H9 (cell line): ENCODE results near the gene AMMECR1L. TPM values are rescaled to one million over a fixed set of nuclear protein-coding genes. Genes with fewer than 3 reads are reported as not detected.

Experiments used
- DNase-seq: peaks from one replicate; pipeline ENCODE4 v3.0.0-alpha.2; 2017
- H2AFZ ChIP-seq: one replicate; pipeline ENCODE4 v1.6.1; 2013; ENCODE audit warnings: mild to moderate bottlenecking, low read length, control low read depth, moderate library complexity
- H2AK5ac ChIP-seq: 2 replicates; pipeline ENCODE4 v1.6.1; 2013; ENCODE audit warnings: low read length, control low read depth, mixed read lengths; ENCODE audit not compliant: insufficient read length
- H2BK120ac ChIP-seq: one replicate; pipeline ENCODE4 v1.6.1; 2013; ENCODE audit warnings: low read depth, mild to moderate bottlenecking, low read length, control low read depth, inconsistent platforms; ENCODE audit not compliant: poor library complexity, severe bottlenecking
- H2BK12ac ChIP-seq: 2 replicates; pipeline ENCODE4 v1.6.1; 2013; ENCODE audit warnings: low read length, control low read depth, mixed read lengths, low read depth; ENCODE audit not compliant: insufficient read length
- H2BK15ac ChIP-seq: 2 replicates; pipeline ENCODE4 v1.6.1; 2013; ENCODE audit warnings: low read depth, low read length, control low read depth
- H2BK20ac ChIP-seq: one replicate; pipeline ENCODE4 v1.6.1; 2013; ENCODE audit warnings: low read depth, mild to moderate bottlenecking, low read length, control low read depth, inconsistent platforms; ENCODE audit not compliant: poor library complexity, severe bottlenecking
- H2BK5ac ChIP-seq: 2 replicates; pipeline ENCODE4 v1.6.1; 2013; ENCODE audit warnings: low read length, control low read depth, mixed read lengths; ENCODE audit not compliant: insufficient read length
- H3K14ac ChIP-seq: 2 replicates; pipeline ENCODE4 v1.6.1; 2013; ENCODE audit warnings: low read length, control low read depth; ENCODE audit not compliant: insufficient read depth
- H3K18ac ChIP-seq: 2 replicates; pipeline ENCODE4 v1.6.1; 2013; ENCODE audit warnings: low read depth, mild to moderate bottlenecking, mixed read lengths, low read length, control low read depth; ENCODE audit not compliant: insufficient read length
- H3K23ac ChIP-seq: 2 replicates; pipeline ENCODE4 v1.6.1; 2013; ENCODE audit warnings: low read length, control low read depth, mixed read lengths, low read depth; ENCODE audit not compliant: insufficient read length
- H3K23me2 ChIP-seq: 2 replicates; pipeline ENCODE4 v1.6.1; 2013; ENCODE audit warnings: low read depth, mild to moderate bottlenecking, mixed read lengths, low read length, control low read depth; ENCODE audit not compliant: insufficient read length, poor library complexity, severe bottlenecking
- H3K27ac ChIP-seq: 2 replicates; pipeline ENCODE4 v1.5.1; 2013; ENCODE audit warnings: low read length, control low read depth, mixed read lengths, low read depth; ENCODE audit not compliant: insufficient read length
- H3K27me3 ChIP-seq: 2 replicates; pipeline ENCODE4 v1.6.1; 2013; ENCODE audit warnings: low read length, control low read depth, inconsistent platforms; ENCODE audit not compliant: insufficient read depth
- H3K4ac ChIP-seq: 2 replicates; pipeline ENCODE4 v1.6.1; 2013; ENCODE audit warnings: low read depth, mild to moderate bottlenecking, control low read depth, inconsistent platforms, low read length, moderate library complexity
- H3K4me1 ChIP-seq: 2 replicates; pipeline ENCODE4 v1.6.1; 2013; ENCODE audit warnings: low read length, control low read depth, inconsistent platforms; ENCODE audit not compliant: insufficient read depth
- H3K4me2 ChIP-seq: 2 replicates; pipeline ENCODE4 v1.6.1; 2013; ENCODE audit warnings: low read length, control low read depth, mixed read lengths; ENCODE audit not compliant: insufficient read length, insufficient read depth
- H3K56ac ChIP-seq: 2 replicates; pipeline ENCODE4 v1.6.1; 2013; ENCODE audit warnings: low read depth, mild to moderate bottlenecking, mixed read lengths, low read length, control low read depth; ENCODE audit not compliant: insufficient read length
- H3K79me1 ChIP-seq: 2 replicates; pipeline ENCODE4 v1.6.1; 2013; ENCODE audit warnings: low read depth, mild to moderate bottlenecking, moderate library complexity, low read length, control low read depth, inconsistent platforms; ENCODE audit not compliant: insufficient read depth, poor library complexity, severe bottlenecking
- H3K79me2 ChIP-seq: 2 replicates; pipeline ENCODE4 v1.6.1; 2013; ENCODE audit warnings: low read length, control low read depth, inconsistent platforms; ENCODE audit not compliant: insufficient read depth
- H3K9ac ChIP-seq: 2 replicates; pipeline ENCODE4 v1.6.1; 2013; ENCODE audit warnings: low read length, control low read depth, mixed read lengths; ENCODE audit not compliant: insufficient read length; ENCODE audit errors: extremely low read depth
- H3K9me3 ChIP-seq: one replicate; pipeline ENCODE4 v1.6.1; 2013; ENCODE audit warnings: low read depth, low read length, inconsistent platforms; ENCODE audit not compliant: control insufficient read depth
- H3T11ph ChIP-seq: one replicate; pipeline ENCODE4 v1.6.1; 2013; ENCODE audit warnings: mild to moderate bottlenecking, low read length, control low read depth, inconsistent platforms
- H4K20me1 ChIP-seq: one replicate; pipeline ENCODE4 v1.6.1; 2013; ENCODE audit not compliant: control insufficient read depth, insufficient read length, insufficient read depth
- H4K5ac ChIP-seq: 2 replicates; pipeline ENCODE4 v1.6.1; 2013; ENCODE audit warnings: low read depth, mild to moderate bottlenecking, mixed read lengths, low read length, control low read depth; ENCODE audit not compliant: insufficient read length
- H4K8ac ChIP-seq: replicated peaks from 2 replicates; pipeline ENCODE4 v1.6.1; 2013; ENCODE audit warnings: low read length, control low read depth, mixed read lengths, low read depth; ENCODE audit not compliant: insufficient read length
- H4K91ac ChIP-seq: 2 replicates; pipeline ENCODE4 v1.6.1; 2013; ENCODE audit warnings: low read depth, mild to moderate bottlenecking, moderate library complexity, mixed read lengths, low read length, control low read depth; ENCODE audit not compliant: insufficient read length
- H3K27ac Mint-ChIP-seq, 3 experiments: 2 replicates in 2 of 3; 3 replicates in 1 of 3; pipeline ENCODE4 v1.8.0; 2020 to 2021; ENCODE audit warnings: mixed read lengths in 3 of 3, mild to moderate bottlenecking in 1 of 3, moderate library complexity in 1 of 3
- H3K27me3 Mint-ChIP-seq: 2 replicates; pipeline ENCODE4 v1.8.0; 2021; ENCODE audit warnings: low read depth, mild to moderate bottlenecking, moderate library complexity, mixed read lengths
- H3K36me3 Mint-ChIP-seq, 3 experiments: 2 replicates in 2 of 3; 3 replicates in 1 of 3; pipeline ENCODE4 v1.8.0; 2020 to 2021; ENCODE audit warnings: low read depth in 3 of 3, mixed read lengths in 3 of 3; ENCODE audit not compliant: insufficient read depth in 1 of 3
- H3K4me1 Mint-ChIP-seq, 2 experiments: 2 replicates each; pipeline ENCODE4 v1.8.0; 2020; ENCODE audit warnings: mixed read lengths in 2 of 2
- H3K4me3 Mint-ChIP-seq, 2 experiments: 2 replicates in 1 of 2; 3 replicates in 1 of 2; pipeline ENCODE4 v1.8.0; 2020 to 2021; ENCODE audit warnings: mild to moderate bottlenecking in 2 of 2, mixed read lengths in 2 of 2, moderate library complexity in 1 of 2
- H3K9me3 Mint-ChIP-seq, 2 experiments: 2 replicates in 1 of 2; 3 replicates in 1 of 2; pipeline ENCODE4 v1.8.0; 2020; ENCODE audit warnings: mild to moderate bottlenecking in 2 of 2, mixed read lengths in 2 of 2, moderate library complexity in 1 of 2
- WGBS: extraction: QIAGEN DNeasy Blood & Tissue Kit; methylation state at CpG from one replicate; pipeline ENCODE4 v1.1.7; 2013; ENCODE audit warnings: missing lambda C conversion rate, low lambda C conversion rate, mixed read lengths; ENCODE audit not compliant: insufficient read length; ENCODE audit errors: extremely low coverage; 5-methylcytosine and 5-hydroxymethylcytosine counted together
- total RNA-seq: library from RNA; stranded (reverse); gene quantifications from 2 replicates; pipeline ENCODE4 v1.2.1, GENCODE V29; 2021
- TF ChIP-seq, protein P1 (sequence below): fragments of 200-600 bp; sonication (generic); conservative IDR thresholded peaks from 3 replicates; pipeline ENCODE4 v1.8.0; 2021; ENCODE audit warnings: antibody characterized with exemption, mild to moderate bottlenecking

The AMMECR1L gene
- total RNA-seq, 1 experiment from 2014 or later = 20.0 TPM

DNA sequence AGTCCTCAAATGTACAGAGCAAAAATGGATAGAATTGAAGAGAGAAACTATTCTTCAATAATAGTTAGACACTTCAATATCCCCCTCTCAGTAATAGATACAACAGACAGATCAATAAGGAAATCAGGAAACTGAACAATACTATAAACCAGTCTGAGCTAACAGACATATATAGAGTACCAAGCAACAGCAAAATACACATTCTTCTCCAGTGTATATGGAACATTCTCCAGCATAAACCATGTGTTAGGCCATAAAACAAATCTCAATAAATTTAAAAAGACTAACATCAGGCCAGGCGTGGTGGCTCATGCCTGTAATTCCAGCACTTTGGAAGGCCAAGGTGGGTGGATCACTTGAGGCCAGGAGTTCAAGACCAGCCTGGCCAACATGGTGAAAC is 43.7 kb upstream of the AMMECR1L start:
- no peak overlapping the region for H3K27ac Mint-ChIP-seq
- Histone ChIP-seq H4K20me1 (no peaks in the 10 kb centered on the region), H2BK120ac (no peak overlapping the region), H2AK5ac (no peak overlapping the region), H2BK20ac (no peak overlapping the region), H4K8ac (no peak overlapping the region), H3K4me2 (no peak overlapping the region), H3K56ac (no peak overlapping the region), H3K23ac (no peak overlapping the region), H3K27me3 (no peaks in the 10 kb centered on the region), H3K4me1 (no peaks in the 10 kb centered on the region), H2BK12ac (no peak overlapping the region), H3K79me1 (no peaks in the 10 kb centered on the region), H3K9me3 (no peaks in the 10 kb centered on the region), H4K91ac (no peak overlapping the region), H2BK5ac (no peak overlapping the region), H2BK15ac (no peak overlapping the region), H3K18ac (no peak overlapping the region), H3K79me2 (no peaks in the 10 kb centered on the region), H4K5ac (no peak overlapping the region), H3K14ac (no peak overlapping the region), H3K4ac (no peak overlapping the region), H3K9ac (no peak overlapping the region), H3K27ac (no peak overlapping the region), H3K23me2 (no peaks in the 10 kb centered on the region), H3T11ph (no peak overlapping the region), H2AFZ (no peak overlapping the region)
- no peak overlapping the region for H3K4me3 Mint-ChIP-seq
- H3K36me3 Mint-ChIP-seq = no peaks in the 10 kb centered on the region
- no peak for DNase-seq
- WGBS = no CpG with 5 or more reads among the region's 1 CpG
- no peaks in the 10 kb centered on the region; the same call in 1 of the 2 replicates for H3K27me3 Mint-ChIP-seq
- H3K9me3 Mint-ChIP-seq = no peaks in the 10 kb centered on the region
- 0 out of 4 replicates have a peak, but pooled peaks cover 0 to 8% of the 10 kb centered on the region in 2 experiments for H3K4me1 Mint-ChIP-seq
- TF ChIP-seq, protein P1, sequence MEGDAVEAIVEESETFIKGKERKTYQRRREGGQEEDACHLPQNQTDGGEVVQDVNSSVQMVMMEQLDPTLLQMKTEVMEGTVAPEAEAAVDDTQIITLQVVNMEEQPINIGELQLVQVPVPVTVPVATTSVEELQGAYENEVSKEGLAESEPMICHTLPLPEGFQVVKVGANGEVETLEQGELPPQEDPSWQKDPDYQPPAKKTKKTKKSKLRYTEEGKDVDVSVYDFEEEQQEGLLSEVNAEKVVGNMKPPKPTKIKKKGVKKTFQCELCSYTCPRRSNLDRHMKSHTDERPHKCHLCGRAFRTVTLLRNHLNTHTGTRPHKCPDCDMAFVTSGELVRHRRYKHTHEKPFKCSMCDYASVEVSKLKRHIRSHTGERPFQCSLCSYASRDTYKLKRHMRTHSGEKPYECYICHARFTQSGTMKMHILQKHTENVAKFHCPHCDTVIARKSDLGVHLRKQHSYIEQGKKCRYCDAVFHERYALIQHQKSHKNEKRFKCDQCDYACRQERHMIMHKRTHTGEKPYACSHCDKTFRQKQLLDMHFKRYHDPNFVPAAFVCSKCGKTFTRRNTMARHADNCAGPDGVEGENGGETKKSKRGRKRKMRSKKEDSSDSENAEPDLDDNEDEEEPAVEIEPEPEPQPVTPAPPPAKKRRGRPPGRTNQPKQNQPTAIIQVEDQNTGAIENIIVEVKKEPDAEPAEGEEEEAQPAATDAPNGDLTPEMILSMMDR = no peak
